ENCODE data around the gene EIF2D. TPM values are rescaled to one million over a fixed set of nuclear protein-coding genes. Genes with fewer than 3 reads are reported as not detected.
A peak's percentile ranks its signal among the peaks of the same experiment; 100 is the strongest.
"Not testable (repeated sequence)": the region's sequence is repeated elsewhere in the genome, so short reads cannot be mapped to it uniquely, and the experiment has no call there.

Gene EIF2D
- total RNA-seq, 1 experiment from 2014 or later, result 83.6 TPM

GRCh38 chr1:206588492-206588891, 23.8 kb downstream of the EIF2D start:
- no peak for DNase-seq (ENCODE audit: low read depth)

- DNase-seq (ENCODE audit: low read depth), result no peak
Observed at GRCh38 chr1:206587904-206588303, 24.4 kb downstream of the EIF2D start.

GRCh38 chr1:206586501-206587445, 25.5 kb downstream of the EIF2D start:
- DNase-seq (ENCODE audit: low read depth), result no peak

- DNase-seq (ENCODE audit: low read depth), result no peak
Observed at GRCh38 chr1:206584683-206585082, 27.6 kb downstream of the EIF2D start.

- DNase-seq (ENCODE audit: low read depth), result peak; percentile 75
Observed at GRCh38 chr1:206583707-206584648, 28.3 kb downstream of the EIF2D start.

- DNase-seq (ENCODE audit: low read depth), result no peak
Observed at GRCh38 chr1:206582971-206583706, 29.1 kb downstream of the EIF2D start.

- no peak for DNase-seq (ENCODE audit: low read depth)
Observed at GRCh38 chr1:206582537-206582936, 29.7 kb downstream of the EIF2D start.

- DNase-seq (ENCODE audit: low read depth), result no peak
Observed at GRCh38 chr1:206581571-206581981, 30.7 kb downstream of the EIF2D start.

- DNase-seq (ENCODE audit: low read depth), result not testable (repeated sequence)
Observed at GRCh38 chr1:206581114-206581497, 31.2 kb downstream of the EIF2D start.

- no peak for DNase-seq (ENCODE audit: low read depth)
Observed at GRCh38 chr1:206580438-206581113, 31.7 kb downstream of the EIF2D start.

- DNase-seq (ENCODE audit: low read depth), result peak; percentile 69
Observed at GRCh38 chr1:206579747-206580437, 32.4 kb downstream of the EIF2D start.

- no peak for DNase-seq (ENCODE audit: low read depth)
Observed at GRCh38 chr1:206578978-206579374, 33.3 kb downstream of the EIF2D start.

GRCh38 chr1:206578068-206578977, 33.9 kb downstream of the EIF2D start:
- DNase-seq (ENCODE audit: low read depth), result peak; percentile 25

- no peak for DNase-seq (ENCODE audit: low read depth)
Observed at GRCh38 chr1:206577626-206578025, 34.6 kb downstream of the EIF2D start.

- peak; percentile 43 for DNase-seq (ENCODE audit: low read depth)
Observed at GRCh38 chr1:206575894-206576737, 36.1 kb downstream of the EIF2D start.

GRCh38 chr1:206575165-206575893, 36.9 kb downstream of the EIF2D start:
- DNase-seq (ENCODE audit: low read depth), result peak; percentile 76

- no peak for DNase-seq (ENCODE audit: low read depth)
Observed at GRCh38 chr1:206573762-206574161, 38.5 kb downstream of the EIF2D start.

All from HT1080 (cell line).